Suprapubic skin (tissue), 4 donors: ENCODE data around the gene SERPINA1.

Experiments used
- CTCF ChIP-seq, 2 donors: fragments of 200-600 bp in 1 of 2; fragments of 450-650 bp in 1 of 2; sonication (generic) in 1 of 2; IDR thresholded peaks; one replicate each; pipeline ENCODE4 v1.5.1; 2016 to 2019; ENCODE audit warnings: antibody characterized with exemption in 2 of 2, mild to moderate bottlenecking in 1 of 2, moderate library complexity in 1 of 2
- POLR2A ChIP-seq, 2 donors: fragments of 450-650 bp; IDR thresholded peaks; one replicate each; pipeline ENCODE4 v1.6.1; 2017; ENCODE audit warnings: antibody characterized with exemption in 2 of 2, mild to moderate bottlenecking in 2 of 2, moderate library complexity in 2 of 2
- POLR2AphosphoS5 ChIP-seq, 3 donors: sonication (generic); formaldehyde crosslinking; IDR thresholded peaks; one replicate each; pipeline ENCODE4 v1.6.1; 2017; ENCODE audit warnings: antibody characterized with exemption in 3 of 3

DNA sequence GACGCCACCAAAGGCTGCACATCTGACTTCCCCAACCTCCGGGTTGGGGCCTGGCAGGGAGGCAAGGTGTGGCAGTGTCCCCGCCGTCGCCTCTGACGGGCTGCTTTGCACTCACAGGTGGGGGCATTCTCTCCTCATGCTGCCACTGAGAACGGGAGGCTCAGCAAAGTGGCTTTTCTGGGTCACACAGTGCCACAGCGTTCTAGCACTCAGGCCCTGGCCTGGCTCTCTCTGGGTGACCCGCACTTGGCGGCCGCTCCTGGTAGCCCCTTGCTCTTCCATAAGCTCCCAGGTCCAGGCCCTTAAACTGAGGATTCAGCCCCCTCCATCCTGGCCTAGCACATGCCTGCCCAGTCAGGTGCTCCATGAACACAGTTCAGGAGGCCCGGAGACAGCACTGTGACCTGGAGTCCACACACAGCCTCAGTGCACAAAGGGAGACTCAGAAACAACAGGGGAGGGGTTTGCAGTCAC lies 25.2 kb downstream of the SERPINA1 start:
- TF ChIP-seq POLR2AphosphoS5 (IDR thresholded peaks at IDR 0.05) (no peak), CTCF (IDR thresholded peaks at IDR 0.05) (no peak), POLR2A (IDR thresholded peaks at IDR 0.05) (no peak)
